ENCODE results near the gene SERPINE1.
"Not testable (repeated sequence)": the region's sequence is repeated elsewhere in the genome, so short reads cannot be mapped to it uniquely, and the experiment has no call there.

The SERPINE1 gene

DNA sequence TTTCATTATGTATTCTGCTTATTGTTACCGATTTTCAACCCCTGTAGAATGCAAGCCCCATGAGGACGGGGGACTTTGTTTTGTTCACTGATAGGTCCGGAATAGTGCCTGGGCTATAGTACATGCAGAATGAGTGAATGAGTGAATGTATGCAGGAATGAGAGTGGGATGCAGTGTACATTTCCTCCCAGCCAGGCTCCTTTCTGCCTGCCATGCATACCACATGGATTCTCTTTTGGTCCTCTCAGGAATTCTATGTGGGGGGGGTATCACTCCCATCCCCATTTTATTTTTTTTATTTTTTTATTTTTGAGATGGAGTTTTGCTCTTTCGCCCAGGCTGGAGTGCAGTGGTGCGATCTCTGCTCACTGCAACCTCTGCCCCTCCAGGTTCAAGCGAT lies 24.9 kb upstream of the SERPINE1 start:
- no peak for DNase-seq

DNA sequence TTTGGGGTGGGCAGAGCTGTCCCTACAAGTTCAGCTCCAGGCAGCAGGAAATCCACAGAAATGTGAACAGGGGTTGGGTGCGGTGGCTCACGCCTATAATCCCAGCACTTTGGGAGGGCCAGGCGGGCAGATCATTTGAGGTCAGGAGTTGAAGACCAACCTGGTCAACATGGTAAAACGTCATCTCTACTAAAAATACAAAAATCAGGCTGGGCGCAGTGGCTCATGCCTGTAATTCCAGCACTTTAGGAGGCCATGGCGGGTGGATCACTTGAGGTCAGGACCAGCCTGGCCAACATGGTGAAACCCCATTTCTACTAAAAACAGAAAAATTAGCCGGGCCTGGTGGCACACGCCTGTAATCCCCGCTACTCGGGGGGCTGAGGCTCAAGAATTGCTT lies 23.2 kb upstream of the SERPINE1 start:
- not testable (repeated sequence) for DNase-seq

DNA sequence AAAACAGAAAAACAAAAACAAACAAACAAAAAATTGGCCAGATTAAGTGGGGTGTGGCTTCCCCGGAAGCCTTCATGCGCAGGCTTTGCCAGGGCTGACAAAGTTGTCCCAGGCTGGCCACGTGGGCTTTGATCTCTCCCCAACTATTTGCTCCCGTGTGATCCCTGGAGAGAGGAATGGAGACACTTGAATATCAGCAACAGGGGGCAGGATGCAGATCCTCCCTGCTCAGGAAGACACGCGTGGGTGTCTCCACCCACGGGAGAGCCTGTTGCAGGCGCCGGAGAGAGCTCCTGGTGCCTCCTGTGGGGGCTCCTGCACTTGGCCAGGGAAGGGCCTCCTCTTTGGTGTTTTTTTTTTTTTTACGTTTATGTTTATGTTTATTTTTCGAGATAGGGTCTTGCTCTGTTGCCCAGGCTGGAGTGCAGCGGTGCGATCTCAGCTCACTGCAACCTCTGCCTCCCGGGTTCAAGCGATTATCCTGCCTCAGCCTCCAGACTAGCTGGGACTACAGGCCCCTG lies 22.7 kb upstream of the SERPINE1 start:
- no peak for DNase-seq

DNA sequence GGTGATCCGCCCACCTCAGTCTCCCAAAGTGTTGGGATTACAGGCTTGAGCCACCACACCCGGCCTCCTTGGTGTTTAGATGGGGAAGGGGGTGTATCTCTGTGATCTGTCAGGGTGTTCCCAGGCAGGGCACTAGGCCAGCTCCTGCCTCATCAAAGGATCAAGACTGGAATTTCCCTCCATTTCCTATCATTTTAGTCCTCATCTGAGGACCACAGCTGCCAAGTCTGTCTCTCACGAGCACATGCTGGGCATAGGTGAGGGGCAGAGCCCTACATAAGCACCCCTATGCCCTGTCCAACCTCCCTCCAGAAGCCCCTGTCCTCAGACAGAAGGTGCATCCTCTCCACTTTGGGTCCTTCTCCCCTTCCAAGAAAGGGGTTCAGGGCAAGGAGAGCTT lies 22.1 kb upstream of the SERPINE1 start:
- no peak for DNase-seq

DNA sequence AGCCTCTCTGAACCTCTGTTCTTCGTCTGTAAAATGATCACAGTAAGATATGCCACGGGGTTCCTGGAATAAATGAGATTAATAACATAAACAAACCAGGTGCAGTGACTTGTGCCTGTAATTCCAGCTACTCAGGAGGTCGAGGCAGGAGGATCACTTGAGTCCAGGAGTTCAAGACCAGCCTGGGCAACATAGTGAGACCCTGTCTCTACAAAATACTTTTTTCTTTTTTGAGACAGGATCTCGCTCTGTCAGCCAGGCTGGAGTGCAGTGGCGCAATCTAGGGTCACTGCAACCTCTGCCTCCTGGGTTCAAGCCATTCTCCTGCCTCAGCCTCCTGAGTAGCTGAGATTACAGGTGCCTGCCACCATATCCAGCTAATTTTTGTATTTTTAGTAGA lies 21.7 kb upstream of the SERPINE1 start:
- not testable (repeated sequence) for DNase-seq

DNA sequence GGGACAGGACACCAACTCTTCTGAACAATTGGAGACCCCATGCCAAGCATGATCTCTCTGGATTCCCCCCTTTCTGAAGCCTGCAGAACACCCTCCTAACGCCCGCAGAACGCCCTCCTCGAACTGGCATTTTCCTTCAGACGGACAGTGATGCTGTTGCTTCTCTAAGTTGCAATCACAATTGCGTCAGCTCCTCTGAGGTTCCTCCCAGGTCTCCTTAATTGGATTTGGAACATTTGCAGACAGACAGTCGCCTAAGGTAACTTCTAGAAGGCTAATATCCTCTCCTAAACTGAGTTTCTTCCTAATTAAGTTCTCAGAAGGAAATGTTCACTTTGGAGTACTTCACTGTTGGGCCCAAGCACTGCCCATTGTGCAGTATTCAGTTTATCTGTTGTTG lies 20.5 kb upstream of the SERPINE1 start:
- DNase-seq, result no peak

DNA sequence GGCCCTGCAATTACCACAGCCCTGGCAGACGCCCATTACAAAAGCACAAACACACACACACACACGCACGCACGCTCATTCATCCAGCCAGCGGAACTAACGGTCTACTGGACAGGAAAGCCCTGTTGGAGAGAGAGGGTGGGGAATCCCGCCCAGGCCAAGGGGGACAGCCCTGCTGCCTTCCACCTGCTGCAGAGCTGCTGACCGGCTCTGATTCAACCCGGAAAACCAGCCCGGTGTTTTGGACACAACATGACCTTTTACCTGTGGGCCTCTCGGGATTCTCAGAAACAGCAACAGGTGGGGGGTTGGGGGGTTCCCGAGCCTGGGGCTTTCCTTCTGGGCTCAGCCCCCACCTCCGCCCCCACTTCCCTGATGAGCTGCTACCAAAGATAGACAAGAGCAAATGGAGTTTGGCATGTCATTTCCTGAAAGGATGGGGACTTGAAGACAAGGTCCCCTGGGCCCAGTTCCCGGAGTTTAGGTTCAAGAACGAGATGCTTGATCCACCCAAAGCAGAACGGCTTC lies 18.5 kb upstream of the SERPINE1 start:
- peak in 1 of 3 experiments; percentile 13 for DNase-seq

DNA sequence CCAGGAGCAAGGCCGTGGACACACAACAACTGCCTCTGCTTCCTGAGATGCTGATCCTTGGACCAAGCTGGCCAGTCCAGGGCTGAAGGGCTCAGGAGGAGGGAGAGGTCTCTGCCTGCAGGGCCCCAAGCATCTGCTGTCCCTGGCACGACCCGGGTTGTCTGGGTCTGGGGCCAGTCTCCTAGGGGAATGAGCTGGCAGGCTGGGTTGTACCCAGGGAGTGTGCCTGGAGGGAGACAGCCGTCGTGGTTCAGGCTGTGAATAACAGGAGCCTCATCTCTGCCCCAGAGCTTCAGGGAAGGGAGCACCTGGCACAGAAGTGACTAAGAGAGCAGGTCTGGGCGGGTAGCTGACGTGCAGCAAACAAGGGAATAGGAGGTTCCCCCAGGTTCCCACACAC lies 17.9 kb upstream of the SERPINE1 start:
- no peak for DNase-seq

DNA sequence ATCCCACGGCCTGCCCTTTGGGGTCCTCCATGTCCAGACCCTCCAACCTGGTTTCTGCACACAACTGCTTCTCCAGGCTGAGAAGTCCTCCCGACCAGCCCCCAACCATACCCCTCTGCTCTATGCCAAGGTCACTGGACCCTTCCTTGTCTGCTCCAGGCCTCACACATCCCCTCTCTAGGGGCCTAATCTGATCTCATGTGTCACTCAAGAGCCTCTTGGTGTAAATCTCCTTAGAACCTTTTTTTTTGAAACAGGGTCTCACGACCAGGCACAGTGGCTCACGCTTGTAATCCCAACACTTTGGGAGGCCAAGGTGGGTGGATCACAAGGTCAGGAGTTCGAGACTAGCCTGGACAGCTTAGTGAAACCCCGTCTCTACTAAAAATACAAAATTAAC lies 17.5 kb upstream of the SERPINE1 start:
- DNase-seq, result no peak

DNA sequence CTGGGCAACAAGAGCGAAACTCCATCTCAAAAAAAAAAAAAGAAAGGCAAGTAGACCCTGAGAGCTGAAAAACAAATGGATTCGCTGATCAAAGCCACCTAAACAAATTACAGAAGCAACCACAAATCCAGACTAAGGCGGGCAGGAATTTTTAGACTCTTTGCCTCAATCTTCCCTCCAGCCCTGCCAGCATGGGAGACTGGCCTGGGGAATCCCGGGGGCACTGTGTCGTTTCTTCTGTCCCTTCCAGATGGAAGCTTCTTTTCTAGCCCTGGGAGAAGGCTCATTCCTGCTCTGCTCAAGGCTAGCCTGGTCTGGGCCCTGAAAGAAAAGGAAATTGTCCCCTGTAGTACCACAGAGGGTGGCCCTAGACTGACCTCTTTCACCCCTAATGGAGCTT lies 15.6 kb upstream of the SERPINE1 start:
- no peak for DNase-seq

DNA sequence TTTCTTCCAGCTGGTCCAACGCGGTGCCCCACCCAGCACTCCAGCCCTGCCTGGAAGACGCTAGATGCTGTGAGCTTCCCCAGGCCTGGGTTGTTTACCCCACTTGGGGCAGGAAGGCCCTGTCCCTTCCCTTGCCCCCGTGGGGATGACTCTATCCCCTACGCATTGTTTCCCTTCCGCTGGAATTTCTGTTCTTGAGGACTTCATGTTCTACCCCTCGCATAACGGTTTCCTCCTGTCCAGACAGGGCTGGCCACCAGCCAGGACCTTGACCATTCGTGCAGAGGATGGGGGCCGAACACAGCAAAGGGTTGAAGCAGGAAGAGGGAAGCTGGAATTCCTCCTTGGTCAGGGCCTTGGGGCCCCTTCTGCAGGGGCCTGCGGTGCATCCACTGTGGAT lies 14.7 kb upstream of the SERPINE1 start:
- DNase-seq, result no peak

DNA sequence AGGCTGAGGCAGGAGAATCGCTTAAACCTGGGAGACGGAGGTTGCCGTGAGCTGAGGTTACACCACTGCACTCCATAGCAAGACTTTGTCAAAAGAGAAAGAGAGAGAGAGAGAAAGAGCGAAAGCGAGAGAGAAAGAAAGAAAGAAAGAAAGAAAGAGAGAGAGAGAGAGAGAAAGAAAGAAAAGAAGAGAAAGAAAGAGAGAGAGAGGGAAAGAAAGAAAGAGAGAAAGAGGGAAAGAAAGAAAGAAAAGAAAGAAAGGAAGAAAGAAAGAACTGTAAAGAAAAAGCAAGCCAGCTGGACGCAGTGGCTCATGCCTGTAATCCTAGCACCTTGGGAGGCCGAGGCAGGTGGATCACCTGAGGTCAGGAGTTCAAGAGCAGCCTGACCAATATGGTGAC lies 13.8 kb upstream of the SERPINE1 start:
- not testable (repeated sequence) for DNase-seq

DNA sequence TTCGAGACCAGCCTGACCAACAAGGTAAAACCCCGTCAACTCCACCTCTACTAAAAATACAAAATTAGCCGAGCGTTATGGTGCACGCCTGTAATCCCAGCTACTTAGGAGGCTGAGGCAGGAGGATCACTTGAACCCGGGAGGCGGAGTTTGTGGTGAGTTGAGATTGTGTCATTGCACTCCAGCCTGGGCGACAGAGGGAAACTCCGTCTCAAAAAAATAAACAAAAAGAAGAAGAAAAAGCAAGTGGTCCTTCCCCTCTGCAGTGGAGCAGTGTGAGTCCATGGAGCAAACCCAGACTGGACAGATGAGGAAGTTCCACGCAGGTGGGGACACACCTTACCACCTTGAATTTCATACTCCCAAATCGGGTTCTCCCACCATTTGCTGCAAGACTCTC lies 13.1 kb upstream of the SERPINE1 start:
- no peak for DNase-seq

DNA sequence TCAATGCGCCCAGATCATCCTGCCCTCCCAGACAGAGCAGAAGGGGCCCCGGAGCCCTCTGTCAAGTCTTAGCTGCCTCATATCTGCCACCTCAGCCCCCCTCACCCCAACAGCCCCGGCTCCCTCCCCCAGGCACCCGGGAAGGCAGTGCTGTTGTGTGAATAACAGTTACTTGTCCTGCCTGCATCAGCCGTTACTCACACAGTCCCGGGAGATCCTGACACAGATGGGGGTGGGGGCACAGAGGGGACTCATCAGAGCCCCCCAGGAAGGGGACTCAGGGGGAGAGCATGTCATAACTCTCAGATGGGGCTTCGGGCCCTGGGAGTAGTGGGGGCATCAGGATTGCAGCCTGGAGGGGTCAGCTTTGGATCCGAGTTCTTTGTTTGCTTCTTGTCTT lies 12.4 kb upstream of the SERPINE1 start:
- no peak for DNase-seq

DNA sequence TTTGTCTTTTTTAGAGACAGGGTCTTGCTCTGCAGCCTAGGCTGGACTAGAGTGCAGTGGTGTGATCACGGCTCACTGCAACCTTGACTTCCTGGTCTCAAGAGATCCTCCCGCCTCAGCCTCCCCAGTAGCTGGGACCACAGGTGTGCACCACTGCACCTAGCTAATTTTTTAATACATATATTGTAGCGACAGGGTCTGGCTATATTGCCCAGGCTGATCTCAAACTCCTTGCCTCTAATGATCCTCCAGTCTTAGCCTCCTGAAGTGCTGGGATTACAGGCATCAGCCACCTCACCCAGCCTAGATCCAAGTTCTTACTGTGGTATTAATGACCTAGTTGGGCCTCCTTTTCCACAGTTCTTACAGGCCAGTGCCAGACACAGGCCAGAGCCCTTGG lies 11.7 kb upstream of the SERPINE1 start:
- no peak for DNase-seq

DNA sequence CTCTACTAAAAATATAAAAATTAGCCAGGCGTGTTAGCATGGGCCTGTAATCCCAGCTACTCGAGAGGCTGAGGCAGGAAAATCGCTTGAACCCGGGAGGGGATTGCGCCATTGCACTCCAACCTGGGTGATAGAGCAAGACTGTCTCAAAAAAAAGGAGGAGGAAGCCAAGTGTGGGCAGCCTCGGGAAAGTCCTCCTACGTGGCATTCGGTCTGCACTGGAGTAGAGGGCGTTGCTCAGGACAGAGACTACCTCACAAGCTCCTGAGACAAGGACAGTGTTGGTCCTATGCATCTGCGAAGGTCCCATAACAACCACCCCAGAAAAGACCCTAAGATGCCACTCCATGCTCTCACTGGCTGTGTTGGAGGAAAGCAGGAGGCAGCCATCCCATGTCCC lies 10.0 kb upstream of the SERPINE1 start:
- DNase-seq, result no peak

DNA sequence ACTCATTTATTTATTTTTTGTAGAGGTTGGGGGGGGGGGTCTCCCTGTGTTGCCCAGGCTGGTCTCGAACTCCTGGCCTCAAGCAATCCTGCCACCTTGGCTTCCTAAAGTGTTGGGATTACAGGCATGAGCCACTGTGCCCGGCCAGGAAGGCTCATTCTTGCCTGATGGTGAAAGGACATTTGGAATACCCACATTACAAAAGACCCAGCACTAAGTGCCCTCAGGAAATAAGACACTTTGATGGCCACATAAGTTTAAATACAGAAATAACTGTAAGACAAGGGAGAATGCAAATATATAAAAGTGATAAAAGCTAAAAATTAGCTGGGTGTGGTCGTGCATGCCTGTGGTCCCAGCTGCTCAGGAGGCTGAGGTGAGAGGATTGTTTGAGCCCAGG lies 8.0 kb upstream of the SERPINE1 start:
- DNase-seq, result no peak

DNA sequence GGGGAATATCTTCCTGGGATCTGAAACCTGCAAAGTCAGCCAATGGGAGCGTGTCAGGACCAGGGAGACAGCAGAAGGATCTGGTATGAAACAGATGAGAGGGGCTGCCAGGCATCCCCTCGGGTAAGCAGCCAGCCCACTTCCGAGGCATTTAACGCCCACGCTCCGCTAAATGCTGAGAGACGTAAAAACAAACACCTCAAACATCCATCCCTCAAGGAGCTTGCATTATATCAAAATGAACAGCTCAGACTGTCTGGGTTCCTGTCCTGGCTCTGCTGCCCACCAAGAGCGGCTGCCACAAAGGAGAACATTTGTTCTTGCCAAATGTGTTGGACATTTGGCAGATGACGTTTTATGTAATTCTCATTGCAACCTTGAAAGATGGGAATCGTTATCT lies 7.0 kb upstream of the SERPINE1 start:
- DNase-seq, result no peak

DNA sequence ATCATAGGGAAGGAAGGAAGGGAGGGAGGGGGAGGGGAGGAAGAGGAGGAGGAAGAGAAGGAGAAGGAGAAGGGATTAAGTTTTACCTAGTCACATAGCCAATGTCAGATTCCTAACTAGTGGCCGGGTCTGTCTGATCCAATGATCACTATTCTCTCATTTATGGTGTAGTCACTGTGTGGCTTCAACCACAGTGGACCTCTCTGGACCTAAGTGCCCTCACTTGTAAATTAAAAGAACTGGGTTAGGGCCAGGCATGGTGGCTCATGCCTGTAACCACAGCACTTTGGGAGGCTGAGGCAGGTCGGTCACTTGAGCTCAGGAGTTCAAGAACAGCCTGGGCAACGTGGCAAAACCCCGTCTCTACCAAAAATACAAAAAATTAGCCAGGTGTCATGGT lies 6.6 kb upstream of the SERPINE1 start:
- DNase-seq, result no peak

DNA sequence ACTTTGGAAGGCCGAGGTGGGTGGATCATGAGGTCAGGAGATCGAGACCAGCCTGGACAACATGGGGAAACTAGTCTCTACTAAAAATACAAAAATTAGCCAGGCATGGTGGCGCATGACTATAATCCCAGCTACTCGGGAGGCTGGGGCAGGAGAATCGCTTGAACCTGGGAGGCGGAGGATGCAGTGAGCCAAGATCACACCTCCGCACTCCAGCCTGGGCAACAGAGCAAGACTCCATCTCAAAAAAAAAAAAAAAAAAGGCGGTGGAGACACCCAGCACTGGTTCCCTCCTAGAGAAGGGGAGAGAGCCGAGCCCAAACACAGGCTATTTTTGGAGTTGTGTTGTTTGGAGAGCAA lies 5.3 kb upstream of the SERPINE1 start:
- DNase-seq, result not testable (repeated sequence)

DNA sequence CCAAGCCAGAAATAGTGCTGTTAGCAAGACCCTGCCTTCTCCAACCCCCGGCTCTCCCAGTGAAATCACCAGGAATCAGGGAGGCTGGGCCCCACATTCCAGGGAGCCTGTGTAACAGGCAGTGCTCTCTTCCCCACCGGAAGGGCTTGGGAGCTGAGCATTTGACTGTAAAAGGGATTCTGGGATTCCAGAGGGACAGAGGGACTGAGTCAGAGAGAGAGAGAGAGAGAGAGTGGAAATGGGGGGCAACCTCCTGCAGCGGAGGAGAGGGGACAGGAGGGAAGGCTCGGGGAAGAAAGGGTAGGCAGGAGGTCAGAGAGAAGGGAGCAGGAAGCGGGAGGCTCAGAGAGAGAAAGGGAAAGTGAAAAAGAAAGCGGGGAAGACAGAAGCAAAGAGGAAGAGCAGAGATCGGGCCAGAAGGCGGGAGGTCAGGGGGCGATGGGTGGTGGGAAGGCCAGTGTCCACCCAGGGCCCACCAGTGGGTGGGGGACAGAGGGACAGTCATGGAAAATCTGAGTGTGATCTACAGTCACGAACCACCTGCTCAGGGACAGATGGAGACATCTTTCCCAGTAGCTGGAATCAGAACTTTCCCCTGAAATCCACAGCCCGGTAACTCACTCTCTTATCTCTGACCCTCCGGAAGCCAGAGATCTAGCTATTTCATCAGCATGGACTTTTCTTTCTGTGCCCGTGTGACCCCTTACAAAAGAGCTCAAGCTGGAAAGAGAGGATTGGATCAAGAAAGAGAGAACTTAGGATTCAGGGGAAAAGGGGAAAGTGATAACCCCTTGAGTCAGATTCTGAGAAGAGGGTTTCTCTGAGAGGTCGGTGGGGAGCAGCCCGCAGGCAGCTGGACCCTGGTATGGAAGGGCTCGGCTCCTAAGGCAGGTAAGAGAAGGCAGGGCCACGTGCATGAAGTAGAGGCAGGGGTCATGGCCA lies 4.6 kb upstream of the SERPINE1 start:
- no peak for DNase-seq

DNA sequence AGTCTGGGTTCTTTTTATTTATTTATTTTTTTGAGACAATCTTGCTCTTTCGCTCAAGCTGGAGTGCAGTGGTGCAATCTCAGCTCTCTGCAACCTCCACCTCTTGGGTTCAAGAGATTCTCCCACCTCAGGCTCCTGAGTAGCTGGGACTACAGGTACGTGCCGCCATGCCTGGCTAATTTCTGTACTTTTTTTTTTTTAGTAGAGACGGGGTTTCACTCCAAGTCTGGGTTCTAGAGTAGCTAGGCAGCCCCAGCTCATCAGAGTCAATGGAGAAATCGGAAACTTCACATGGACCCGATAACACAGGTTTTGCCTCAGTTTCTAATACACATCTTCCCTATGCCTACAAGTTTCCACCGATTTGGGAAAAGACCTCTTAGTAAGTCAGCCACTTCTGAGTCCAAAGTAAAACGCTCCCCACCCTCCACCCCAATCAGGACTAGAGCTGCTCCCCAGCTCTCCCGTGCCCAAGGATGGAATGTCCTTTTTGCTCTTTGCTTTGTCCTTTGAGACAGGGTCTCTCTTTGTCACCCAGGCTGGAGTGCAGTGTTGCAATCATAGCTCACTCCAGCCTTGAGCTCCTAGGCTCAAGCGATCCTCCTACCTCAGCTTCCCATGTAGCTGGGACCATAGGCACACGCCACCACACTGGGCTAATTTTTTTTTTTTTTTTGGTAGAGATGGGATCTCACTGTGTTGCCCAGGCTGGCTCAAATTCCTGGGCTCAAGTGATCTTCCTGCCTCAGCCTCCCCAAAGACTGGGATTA lies 3.8 kb upstream of the SERPINE1 start:
- no peak for DNase-seq

DNA sequence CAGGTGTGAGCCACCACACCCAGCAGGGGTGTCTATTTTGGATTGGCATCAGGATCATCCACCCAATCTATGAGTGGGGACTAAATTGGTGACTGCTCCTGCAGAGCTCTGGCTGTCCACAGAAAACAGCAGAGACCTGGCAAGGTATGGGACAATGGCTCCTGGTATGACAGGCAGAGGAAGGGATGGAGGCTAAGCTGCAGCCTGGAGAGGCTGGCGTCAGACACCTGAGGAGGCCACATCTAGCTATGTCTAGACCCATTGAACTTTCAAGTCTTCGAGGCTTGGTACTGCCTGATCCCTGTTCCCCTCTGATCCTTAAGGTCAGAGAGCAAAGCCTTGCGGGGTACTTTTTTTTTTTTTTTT lies 3.2 kb upstream of the SERPINE1 start:
- no peak for DNase-seq
